Vagina (tissue), 2 donors: ENCODE results near the gene NUCB1. TPM values are rescaled to one million over a fixed set of nuclear protein-coding genes. Genes with fewer than 3 reads are reported as not detected.
A peak's percentile ranks its signal among the peaks of the same experiment; 100 is the strongest.

ENCODE experiments used
- DNase-seq, 2 donors: peaks; one replicate each; pipeline ENCODE4 v3.0.0-alpha.2; 2017; ENCODE audit errors: extremely low spot score in 2 of 2
- H3K27ac ChIP-seq: fragments of 200-600 bp; sonication (generic); one replicate; pipeline ENCODE4 v1.5.1; 2019
- H3K27me3 ChIP-seq: fragments of 200-600 bp; sonication (generic); one replicate; pipeline ENCODE4 v1.5.1; 2019
- H3K36me3 ChIP-seq, 2 donors: fragments of 200-600 bp; sonication (generic); one replicate each; pipeline ENCODE4 v1.5.1; 2017 to 2019
- H3K4me1 ChIP-seq: fragments of 200-600 bp; sonication (generic); one replicate; pipeline ENCODE4 v1.5.1; 2019
- H3K4me3 ChIP-seq, 2 donors: fragments of 200-600 bp; sonication (generic); 1 replicate in 1 of 2; 2 replicates in 1 of 2; pipeline ENCODE4 v1.5.1; 2016 to 2019
- H3K9me3 ChIP-seq: fragments of 200-600 bp; sonication (generic); one replicate; pipeline ENCODE4 v1.5.1; 2019
- CTCF ChIP-seq, 3 experiments: fragments of 450-650 bp in 2 of 3; fragments of 200-600 bp in 1 of 3; sonication (generic) in 1 of 3; IDR thresholded peaks; one replicate each; pipeline ENCODE4 v1.5.1; 2017 to 2019; ENCODE audit warnings: antibody characterized with exemption in 3 of 3, mild to moderate bottlenecking in 2 of 3, moderate library complexity in 2 of 3
- POLR2A ChIP-seq, 2 donors: fragments of 450-650 bp; IDR thresholded peaks; one replicate each; pipeline ENCODE4 v1.6.1; 2017; ENCODE audit warnings: antibody characterized with exemption in 2 of 2, mild to moderate bottlenecking in 2 of 2, moderate library complexity in 2 of 2
- POLR2AphosphoS5 ChIP-seq, 2 donors: sonication (generic); formaldehyde crosslinking; IDR thresholded peaks; one replicate each; pipeline ENCODE4 v1.9.0; 2017; ENCODE audit warnings: antibody characterized with exemption in 2 of 2, mild to moderate bottlenecking in 2 of 2, low read depth in 1 of 2; ENCODE audit not compliant: insufficient read depth in 1 of 2
- intact Hi-C: fragments of 100-400 bp; cut with DNase I; formaldehyde crosslinking; loops from one replicate; pipeline ENCODE4 v1.15.1; 2023
- total RNA-seq: library from RNA; depleted of rRNA; stranded (reverse); fragments of >200 nt; gene quantifications from one replicate; pipeline ENCODE4 v1.2.3, GENCODE V29; 2016

The NUCB1 gene
- total RNA-seq, 1 donor from 2014 or later, result 151 TPM

GRCh38 chr19:48965040-48965805, 65.1 kb downstream of the NUCB1 start, which contains the start of gene FTL:
TSS of gene FTL (plus strand) at chr19:48965309. CDS start at chr19:48965508, 199 bp downstream.
- Histone ChIP-seq H3K36me3 (peaks cover 0 to 24% of the 10 kb centered on the region in 2 donors), H3K9me3 (no peaks in the 10 kb centered on the region), H3K4me1 (peaks cover 49% of the 10 kb centered on the region), H3K27ac (peak within 1 kb of the TSS; percentile 96), H3K4me3 (peak within 1 kb of the TSS; percentile 72 to 87), H3K27me3 (no peaks in the 10 kb centered on the region)
- DNase-seq, result peak in 1 of 2 donors; percentile 99
- TF ChIP-seq POLR2A (IDR thresholded peaks at IDR 0.05) (peak; percentile 43 to 100), POLR2AphosphoS5 (IDR thresholded peaks at IDR 0.05; ENCODE audit: insufficient read depth in 1 of 2, low read depth in 1 of 2) (peak; percentile 78 to 100), CTCF (IDR thresholded peaks at IDR 0.05) (no peak)
- intact Hi-C loops, result loop anchor here (10.0 kb wide), 2 partner anchors 90 to 330 kb away; partner anchors contain the start of genes DBP and PPP1R15A

- Histone ChIP-seq H3K4me3 (peak overlapping the region; percentile 72 to 87), H3K27me3 (no peaks in the 10 kb centered on the region), H3K9me3 (no peaks in the 10 kb centered on the region), H3K36me3 (peaks cover 0 to 30% of the 10 kb centered on the region in 2 donors), H3K4me1 (peaks cover 49% of the 10 kb centered on the region), H3K27ac (peak overlapping the region; percentile 96)
- TF ChIP-seq POLR2A (IDR thresholded peaks at IDR 0.05) (no peak), POLR2AphosphoS5 (IDR thresholded peaks at IDR 0.05; ENCODE audit: insufficient read depth in 1 of 2, low read depth in 1 of 2) (peak in 1 of 2 donors; percentile 86)
- no peak for DNase-seq
- intact Hi-C loops, result loop anchor here (10.0 kb wide), 2 partner anchors 91 to 331 kb away; partner anchors contain the start of genes DBP and PPP1R15A
Measured at GRCh38 chr19:48965806-48966540, 65.9 kb downstream of the NUCB1 start.

GRCh38 chr19:48966541-48967345, 66.6 kb downstream of the NUCB1 start:
- H3K36me3 ChIP-seq, result peaks cover 0 to 26% of the 10 kb centered on the region in 2 donors
- TF ChIP-seq POLR2A (IDR thresholded peaks at IDR 0.05), result no peak
- no peak for TF ChIP-seq CTCF (IDR thresholded peaks at IDR 0.05)
- no peak for TF ChIP-seq POLR2AphosphoS5 (IDR thresholded peaks at IDR 0.05; ENCODE audit: insufficient read depth in 1 of 2, low read depth in 1 of 2)
- peak overlapping the region; percentile 96 for H3K27ac ChIP-seq
- DNase-seq, result no peak
- H3K4me3 ChIP-seq, result peak overlapping the region; percentile 72 to 87
- peaks cover 49% of the 10 kb centered on the region for H3K4me1 ChIP-seq
- intact Hi-C loops, result loop anchor here (10.0 kb wide), 2 partner anchors 92 to 332 kb away; partner anchors contain the start of genes DBP and PPP1R15A
- no peaks in the 10 kb centered on the region for H3K9me3 ChIP-seq
- no peaks in the 10 kb centered on the region for H3K27me3 ChIP-seq

- Histone ChIP-seq H3K27me3 (no peaks in the 10 kb centered on the region), H3K4me1 (peaks cover 40% of the 10 kb centered on the region), H3K4me3 (peak overlapping the region; percentile 72 to 87), H3K27ac (peak overlapping the region; percentile 96), H3K36me3 (peaks cover 0 to 26% of the 10 kb centered on the region in 2 donors), H3K9me3 (no peaks in the 10 kb centered on the region)
- intact Hi-C loops, result loop anchor here (10.0 kb wide), 2 partner anchors 93 to 333 kb away; partner anchors contain the start of genes DBP and PPP1R15A
- DNase-seq, result no peak
- no peak for TF ChIP-seq POLR2A (IDR thresholded peaks at IDR 0.05)
- no peak for TF ChIP-seq CTCF (IDR thresholded peaks at IDR 0.05)
- no peak for TF ChIP-seq POLR2AphosphoS5 (IDR thresholded peaks at IDR 0.05; ENCODE audit: insufficient read depth in 1 of 2, low read depth in 1 of 2)
Measured at GRCh38 chr19:48967346-48968178, 67.5 kb downstream of the NUCB1 start.
